ENCODE measurements around the gene NPDC1. TPM values are rescaled to one million over a fixed set of nuclear protein-coding genes. Genes with fewer than 3 reads are reported as not detected.
A peak's percentile ranks its signal among the peaks of the same experiment; 100 is the strongest.

The NPDC1 gene
- total RNA-seq, 1 experiment from 2014 or later: 89.8 TPM

- Histone ChIP-seq H4K20me1 (ENCODE audit: insufficient read depth) (peaks cover 33% of the 10 kb centered on the region), H3K4me3 (peak overlapping the region; percentile 92), H3K36me3 (ENCODE audit: low read depth) (no peaks in the 10 kb centered on the region), H3K4me2 (peak overlapping the region; percentile 99), H3K27me3 (ENCODE audit: insufficient read depth, low read depth) (peaks cover 6% of the 10 kb centered on the region), H3K79me2 (ENCODE audit: low read depth) (peaks cover 21% of the 10 kb centered on the region), H3K9me2 (ENCODE audit: insufficient read depth) (no peaks in the 10 kb centered on the region), H3K9me3 (ENCODE audit: insufficient read depth, low read depth) (no peaks in the 10 kb centered on the region), H3K27ac (no peak overlapping the region), H3K4me1 (replicated peaks; ENCODE audit: insufficient read depth) (peaks cover 15% of the 10 kb centered on the region), H2AFZ (peak overlapping the region; percentile 97), H3F3A (ENCODE audit: insufficient read depth, low read depth) (peaks cover 14% of the 10 kb centered on the region; the same call in 1 of the 2 replicates)
- TF ChIP-seq CTCF (conservative IDR thresholded peaks at IDR 0.05) (no peak), EZH2 (IDR thresholded peaks at IDR 0.05; ENCODE audit: low read depth) (no peak)
- no peak for DNase-seq
- intact Hi-C loops (cut with micrococcal nuclease; ENCODE audit: unreplicated experiment): loop anchor here (2.0 to 5.0 kb wide), 2 partner anchors 72 to 181 kb away; partner anchors contain the start of gene RNF224
- ChIA-PET CTCF (interaction anchor here (0.6 kb wide), 1 partner anchor 72 kb away, joined by 3 read pairs; no protein-coding TSS in a partner anchor), POLR2A (ENCODE audit: unreplicated experiment) (no interaction called here)
- BruUV-seq (replicated peaks): no TSS peak
Observed at GRCh38 chr9:137045294-137046087, 486 bp downstream of the NPDC1 start.

- Histone ChIP-seq H3K27me3 (ENCODE audit: insufficient read depth, low read depth) (peaks cover 5% of the 10 kb centered on the region), H3K9me2 (ENCODE audit: insufficient read depth) (no peaks in the 10 kb centered on the region), H3K36me3 (ENCODE audit: low read depth) (no peaks in the 10 kb centered on the region), H3F3A (ENCODE audit: insufficient read depth, low read depth) (peaks cover 14% of the 10 kb centered on the region; the same call in 1 of the 2 replicates), H3K4me1 (replicated peaks; ENCODE audit: insufficient read depth) (peaks cover 15% of the 10 kb centered on the region), H3K79me2 (ENCODE audit: low read depth) (peaks cover 21% of the 10 kb centered on the region), H3K27ac (no peak overlapping the region), H3K4me3 (peak overlapping the region; percentile 92; the same call in 1 of the 2 replicates), H4K20me1 (ENCODE audit: insufficient read depth) (peaks cover 33% of the 10 kb centered on the region), H3K4me2 (peak overlapping the region; percentile 98), H3K9me3 (ENCODE audit: insufficient read depth, low read depth) (no peaks in the 10 kb centered on the region), H2AFZ (no peak overlapping the region)
- ChIA-PET CTCF (no interaction called here), POLR2A (ENCODE audit: unreplicated experiment) (interaction anchor here (0.5 kb wide), 1 partner anchor 41 kb away, joined by 4 read pairs; no protein-coding TSS in a partner anchor)
- no TSS peak for BruUV-seq (replicated peaks)
- intact Hi-C loops (cut with micrococcal nuclease; ENCODE audit: unreplicated experiment): loop anchor here (5.0 kb wide), 1 partner anchor 73 kb away; no protein-coding TSS in a partner anchor
- TF ChIP-seq CTCF (conservative IDR thresholded peaks at IDR 0.05): no peak
- TF ChIP-seq EZH2 (IDR thresholded peaks at IDR 0.05; ENCODE audit: low read depth): no peak
- DNase-seq: peak in 1 of 2 experiments; percentile 61
Observed at GRCh38 chr9:137044502-137045177, 1.3 kb downstream of the NPDC1 start.

GRCh38 chr9:137044037-137044436, 1.9 kb downstream of the NPDC1 start:
- H3K4me1 ChIP-seq (replicated peaks; ENCODE audit: insufficient read depth): peaks cover 15% of the 10 kb centered on the region
- POLR2A ChIA-PET (ENCODE audit: unreplicated experiment): no interaction called here
- CTCF ChIA-PET: no interaction called here
- H3K27ac ChIP-seq: no peak overlapping the region
- H3K4me3 ChIP-seq: peak overlapping the region; percentile 92; the same call in 1 of the 2 replicates
- TF ChIP-seq CTCF (conservative IDR thresholded peaks at IDR 0.05): no peak
- TF ChIP-seq EZH2 (IDR thresholded peaks at IDR 0.05; ENCODE audit: low read depth): no peak
- peak overlapping the region; percentile 98 for H3K4me2 ChIP-seq
- DNase-seq: no peak
- peaks cover 14% of the 10 kb centered on the region; the same call in 1 of the 2 replicates for H3F3A ChIP-seq (ENCODE audit: insufficient read depth, low read depth)
- peaks cover 33% of the 10 kb centered on the region for H4K20me1 ChIP-seq (ENCODE audit: insufficient read depth)
- TSS peak; percentile 11 for BruUV-seq (replicated peaks)
- H2AFZ ChIP-seq: no peak overlapping the region
- H3K36me3 ChIP-seq (ENCODE audit: low read depth): no peaks in the 10 kb centered on the region
- H3K9me3 ChIP-seq (ENCODE audit: insufficient read depth, low read depth): no peaks in the 10 kb centered on the region
- H3K27me3 ChIP-seq (ENCODE audit: insufficient read depth, low read depth): no peaks in the 10 kb centered on the region
- peaks cover 21% of the 10 kb centered on the region for H3K79me2 ChIP-seq (ENCODE audit: low read depth)
- intact Hi-C loops (cut with micrococcal nuclease; ENCODE audit: unreplicated experiment): no loop called here
- no peaks in the 10 kb centered on the region for H3K9me2 ChIP-seq (ENCODE audit: insufficient read depth)
